ENCODE measurements around the gene USP6NL.
"Not testable (repeated sequence)": the region's sequence is repeated elsewhere in the genome, so short reads cannot be mapped to it uniquely, and the experiment has no call there.

Gene USP6NL

DNA sequence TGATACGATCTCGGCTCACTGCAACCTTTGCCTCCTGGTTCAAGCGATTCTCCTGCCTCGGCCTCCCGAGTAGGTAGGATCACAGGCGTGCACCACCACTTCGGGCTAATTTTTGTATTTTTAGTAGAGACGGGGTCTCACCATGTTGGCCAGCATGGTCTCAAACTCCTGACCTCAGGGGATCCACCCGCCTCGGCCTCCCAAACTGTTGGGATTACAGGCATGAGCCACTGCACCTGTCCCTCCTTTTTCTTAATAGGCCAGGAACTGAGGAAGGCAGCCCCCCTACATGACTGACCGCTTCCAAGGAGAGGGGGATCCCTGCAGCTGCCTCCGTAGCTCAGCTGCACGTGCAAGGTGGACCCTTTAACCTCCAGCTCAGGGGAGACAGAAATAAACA lies 175.0 kb downstream of the USP6NL start:
- not testable (repeated sequence) for H3K4me3 ChIP-seq (ENCODE audit: low read length); H3K9ac ChIP-seq (ENCODE audit: low read depth, low read length); H3K4me1 ChIP-seq (ENCODE audit: control insufficient read depth, insufficient read depth, low read length); H3K36me3 ChIP-seq (ENCODE audit: insufficient read depth, low read length); H3K9me3 ChIP-seq (replicated peaks; ENCODE audit: low read length); H3K4me2 ChIP-seq (ENCODE audit: low read length)
- H3K27me3 ChIP-seq (ENCODE audit: control insufficient read depth, insufficient read depth, low read length), result peaks cover 41% of the 10 kb centered on the region

DNA sequence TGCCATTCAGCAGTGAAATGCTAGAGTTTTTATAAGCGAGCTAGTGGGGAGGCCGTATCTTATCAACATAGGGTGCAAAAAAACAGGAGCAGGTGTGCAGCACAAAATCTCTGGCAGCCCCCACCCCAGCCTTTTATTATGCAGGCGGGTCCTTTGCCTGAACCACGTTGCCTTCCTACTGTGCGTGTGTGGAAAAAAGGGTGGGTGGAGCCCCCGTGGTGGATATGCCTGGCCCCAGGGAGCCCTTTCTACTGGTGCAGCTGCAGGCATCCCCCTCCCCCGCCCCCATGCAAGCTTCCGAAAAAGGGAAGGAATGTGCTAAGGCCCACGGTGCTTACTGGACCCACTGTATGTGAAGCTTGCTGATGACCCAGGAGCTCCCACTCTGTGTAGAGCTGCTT lies 175.9 kb downstream of the USP6NL start:
- Histone ChIP-seq H3K4me1 (ENCODE audit: control insufficient read depth, insufficient read depth, low read length) (no peaks in the 10 kb centered on the region), H3K27me3 (ENCODE audit: control insufficient read depth, insufficient read depth, low read length) (peaks cover 35% of the 10 kb centered on the region), H3K4me3 (ENCODE audit: low read length) (no peak overlapping the region), H3K9me3 (replicated peaks; ENCODE audit: low read length) (no peaks in the 10 kb centered on the region), H3K4me2 (ENCODE audit: low read length) (no peak overlapping the region), H3K36me3 (ENCODE audit: insufficient read depth, low read length) (no peaks in the 10 kb centered on the region), H3K9ac (ENCODE audit: low read depth, low read length) (no peak overlapping the region)

DNA sequence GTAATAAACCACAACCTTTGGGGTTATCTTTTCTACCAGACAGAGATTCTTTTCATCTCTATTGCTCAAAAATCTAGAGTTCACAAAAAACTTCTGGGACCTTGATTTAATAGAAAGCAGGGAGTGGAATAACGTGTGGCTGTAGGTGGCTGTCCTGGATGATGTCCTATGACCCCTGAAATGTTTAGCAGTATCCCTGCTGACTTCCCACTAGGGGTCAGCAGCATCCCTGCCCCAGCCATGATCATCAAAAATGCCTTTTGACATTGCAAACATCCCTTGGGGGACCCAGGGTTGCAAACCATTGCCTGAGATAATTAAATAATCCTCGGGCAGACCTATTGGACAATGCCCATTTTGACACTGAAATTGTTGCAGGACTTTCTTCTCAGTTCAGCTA lies 177.1 kb downstream of the USP6NL start:
- Histone ChIP-seq H3K36me3 (ENCODE audit: insufficient read depth, low read length) (no peaks in the 10 kb centered on the region), H3K4me1 (ENCODE audit: control insufficient read depth, insufficient read depth, low read length) (no peaks in the 10 kb centered on the region), H3K4me3 (ENCODE audit: low read length) (no peak overlapping the region), H3K4me2 (ENCODE audit: low read length) (no peak overlapping the region), H3K9ac (ENCODE audit: low read depth, low read length) (no peak overlapping the region), H3K27me3 (ENCODE audit: control insufficient read depth, insufficient read depth, low read length) (peaks cover 30% of the 10 kb centered on the region), H3K9me3 (replicated peaks; ENCODE audit: low read length) (no peaks in the 10 kb centered on the region)

DNA sequence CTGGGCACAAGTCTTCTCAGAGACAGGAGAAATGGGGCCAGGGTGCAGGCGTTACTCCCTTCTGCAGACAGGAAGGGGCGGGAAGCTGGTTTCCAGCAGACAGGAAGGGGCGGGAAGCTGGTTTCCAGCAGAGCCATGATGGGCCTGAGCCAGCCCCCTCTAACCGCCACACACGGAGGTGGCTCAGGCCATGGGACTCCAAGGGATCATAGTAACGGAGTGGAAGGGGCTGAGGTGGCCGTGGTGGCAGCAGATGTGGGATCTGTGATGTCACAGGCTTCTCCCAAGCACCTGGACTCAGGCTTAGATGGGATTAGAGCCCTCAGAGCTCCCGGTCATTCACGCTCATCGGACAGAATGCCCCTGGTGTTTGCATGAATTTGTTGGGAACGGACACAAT lies 177.8 kb downstream of the USP6NL start:
- Histone ChIP-seq H3K9me3 (replicated peaks; ENCODE audit: low read length) (no peaks in the 10 kb centered on the region), H3K4me2 (ENCODE audit: low read length) (no peak overlapping the region), H3K4me1 (ENCODE audit: control insufficient read depth, insufficient read depth, low read length) (no peaks in the 10 kb centered on the region), H3K27me3 (ENCODE audit: control insufficient read depth, insufficient read depth, low read length) (peaks cover 24% of the 10 kb centered on the region), H3K36me3 (ENCODE audit: insufficient read depth, low read length) (no peaks in the 10 kb centered on the region), H3K4me3 (ENCODE audit: low read length) (no peak overlapping the region), H3K9ac (ENCODE audit: low read depth, low read length) (no peak overlapping the region)

DNA sequence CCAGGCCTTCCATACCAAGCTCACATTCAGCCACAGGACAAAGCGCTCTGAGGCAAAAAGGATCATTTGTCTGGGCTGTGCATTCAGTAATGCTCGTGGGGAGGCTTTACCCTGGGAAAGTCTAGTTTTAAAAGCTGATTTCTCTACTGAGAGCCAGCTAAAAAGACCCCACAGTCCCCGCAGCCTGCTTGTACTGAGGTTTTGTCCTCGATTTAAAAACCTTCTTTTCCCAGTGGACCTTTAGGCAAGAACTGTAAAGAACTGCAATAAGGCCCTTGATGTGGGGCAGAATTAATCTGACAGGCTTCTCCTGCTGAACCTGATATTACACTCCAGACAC lies 180.3 kb downstream of the USP6NL start:
- Histone ChIP-seq H3K36me3 (ENCODE audit: insufficient read depth, low read length) (no peaks in the 10 kb centered on the region), H3K9me3 (replicated peaks; ENCODE audit: low read length) (no peaks in the 10 kb centered on the region), H3K4me1 (ENCODE audit: control insufficient read depth, insufficient read depth, low read length) (no peaks in the 10 kb centered on the region), H3K27me3 (ENCODE audit: control insufficient read depth, insufficient read depth, low read length) (peaks cover 9% of the 10 kb centered on the region), H3K9ac (ENCODE audit: low read depth, low read length) (no peak overlapping the region), H3K4me2 (ENCODE audit: low read length) (no peak overlapping the region), H3K4me3 (ENCODE audit: low read length) (no peak overlapping the region)

DNA sequence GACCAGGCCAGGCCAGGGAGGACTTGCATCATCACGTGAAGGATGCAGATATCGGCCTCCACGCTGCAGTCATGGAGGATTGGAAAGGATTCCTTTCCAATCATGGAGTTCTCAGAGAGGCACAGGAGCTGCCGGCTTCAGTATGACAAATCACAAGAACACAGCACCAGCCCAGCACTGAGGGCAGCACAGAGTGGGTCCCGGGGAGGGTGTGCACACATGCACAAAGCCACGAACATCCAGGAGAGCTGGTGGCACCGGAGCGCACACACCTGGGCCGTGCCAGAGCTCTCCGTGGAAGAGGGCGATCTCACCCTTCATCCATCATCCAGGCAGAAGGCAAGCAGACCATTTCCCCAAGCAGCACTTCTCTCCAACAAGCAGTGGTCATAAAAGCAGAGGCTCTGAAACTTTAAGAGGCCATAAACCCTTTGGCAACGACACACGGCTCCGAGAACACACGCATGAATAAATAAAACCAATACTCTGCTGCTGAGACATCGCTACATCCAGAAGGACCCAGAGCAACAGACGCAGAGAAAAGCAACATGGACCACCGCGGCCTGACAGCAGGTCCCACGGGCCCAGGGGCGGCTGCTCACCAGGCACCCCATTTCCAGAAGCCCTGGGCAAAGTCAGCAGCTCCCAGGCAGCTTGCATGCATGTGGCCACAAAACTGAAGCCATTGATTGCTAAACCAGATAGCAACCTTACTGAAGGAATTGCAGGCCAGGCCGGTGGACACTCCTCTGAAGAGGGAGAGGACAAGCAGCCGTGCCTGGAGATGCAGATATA lies 180.8 kb downstream of the USP6NL start:
- no peak overlapping the region for H3K4me3 ChIP-seq (ENCODE audit: low read length)
- no peak overlapping the region for H3K4me2 ChIP-seq (ENCODE audit: low read length)
- H3K9me3 ChIP-seq (replicated peaks; ENCODE audit: low read length), result no peaks in the 10 kb centered on the region
- no peaks in the 10 kb centered on the region for H3K36me3 ChIP-seq (ENCODE audit: insufficient read depth, low read length)
- no peak overlapping the region for H3K9ac ChIP-seq (ENCODE audit: low read depth, low read length)
- no peaks in the 10 kb centered on the region for H3K4me1 ChIP-seq (ENCODE audit: control insufficient read depth, insufficient read depth, low read length)
- peaks cover 7% of the 10 kb centered on the region for H3K27me3 ChIP-seq (ENCODE audit: control insufficient read depth, insufficient read depth, low read length)

DNA sequence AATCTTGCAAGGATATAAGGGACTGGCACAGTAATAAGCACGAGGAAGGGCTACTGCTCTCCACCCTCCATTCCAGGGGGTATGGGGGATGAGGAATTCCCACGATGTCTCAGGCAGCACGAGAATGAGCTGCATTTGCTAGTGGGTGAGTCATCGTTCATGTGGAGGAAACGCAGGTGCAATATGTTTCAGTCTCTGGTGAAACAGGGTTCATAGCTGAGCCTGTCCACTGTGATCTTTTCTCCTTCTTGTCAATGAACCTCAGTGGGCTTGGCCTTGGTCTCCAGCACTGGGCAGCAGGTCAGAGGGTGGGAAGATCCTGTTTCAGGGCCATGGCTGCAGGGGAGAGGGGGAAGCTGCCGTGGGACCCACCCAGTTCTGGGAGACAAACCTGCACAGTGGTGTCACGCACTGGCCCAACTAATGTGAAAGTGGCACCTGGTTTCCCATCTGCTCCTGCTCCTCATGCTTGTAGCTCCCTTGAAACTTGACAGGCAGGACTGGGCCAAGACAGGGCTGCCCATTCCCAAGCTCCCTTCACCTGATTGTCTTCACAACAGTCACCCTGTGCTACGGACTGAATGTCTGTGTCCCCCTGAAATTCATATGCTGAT lies 181.9 kb downstream of the USP6NL start:
- no peaks in the 10 kb centered on the region for H3K4me1 ChIP-seq (ENCODE audit: control insufficient read depth, insufficient read depth, low read length)
- H3K4me3 ChIP-seq (ENCODE audit: low read length), result no peak overlapping the region
- no peaks in the 10 kb centered on the region for H3K36me3 ChIP-seq (ENCODE audit: insufficient read depth, low read length)
- no peak overlapping the region for H3K4me2 ChIP-seq (ENCODE audit: low read length)
- H3K9me3 ChIP-seq (replicated peaks; ENCODE audit: low read length), result no peaks in the 10 kb centered on the region
- H3K9ac ChIP-seq (ENCODE audit: low read depth, low read length), result no peak overlapping the region
- no peaks in the 10 kb centered on the region for H3K27me3 ChIP-seq (ENCODE audit: control insufficient read depth, insufficient read depth, low read length)

DNA sequence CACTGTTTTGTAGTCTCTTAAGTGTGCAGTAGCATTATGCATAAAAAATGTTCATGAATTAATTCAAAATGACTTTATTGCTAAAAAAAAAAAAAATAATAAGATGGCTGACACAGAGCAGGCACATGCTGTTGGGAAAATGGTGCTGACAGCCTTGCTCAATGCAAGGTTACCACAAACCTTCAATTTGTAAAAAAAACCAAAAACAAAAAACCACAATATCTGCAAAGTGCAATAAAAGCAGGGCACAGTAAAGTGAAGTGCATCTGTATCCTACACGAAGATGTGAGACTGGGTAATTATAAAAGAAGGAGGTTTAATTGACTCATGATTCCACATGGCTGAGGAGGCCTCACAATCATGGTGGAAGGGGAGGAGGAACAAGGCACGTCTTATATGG lies 185.8 kb downstream of the USP6NL start:
- no peaks in the 10 kb centered on the region for H3K4me1 ChIP-seq (ENCODE audit: control insufficient read depth, insufficient read depth, low read length)
- H3K27me3 ChIP-seq (ENCODE audit: control insufficient read depth, insufficient read depth, low read length), result peaks cover 1% of the 10 kb centered on the region
- no peak overlapping the region for H3K4me2 ChIP-seq (ENCODE audit: low read length)
- no peaks in the 10 kb centered on the region for H3K36me3 ChIP-seq (ENCODE audit: insufficient read depth, low read length)
- no peak overlapping the region for H3K9ac ChIP-seq (ENCODE audit: low read depth, low read length)
- no peak overlapping the region for H3K4me3 ChIP-seq (ENCODE audit: low read length)
- H3K9me3 ChIP-seq (replicated peaks; ENCODE audit: low read length), result no peaks in the 10 kb centered on the region

DNA sequence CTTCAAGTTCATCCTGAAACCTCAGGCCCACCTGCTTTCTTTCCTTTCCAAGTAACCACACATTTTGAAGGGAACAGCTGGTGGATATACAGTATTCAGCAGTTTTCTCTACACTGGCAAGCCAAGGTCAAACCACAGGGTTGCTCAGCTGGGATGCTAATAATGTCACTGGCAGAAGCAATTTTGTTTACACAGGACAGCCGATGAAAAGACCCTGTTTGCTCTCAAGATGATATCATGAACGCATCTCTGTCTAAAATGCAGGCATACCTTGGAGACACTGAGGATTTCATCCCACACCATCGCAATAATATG lies 186.2 kb downstream of the USP6NL start:
- Histone ChIP-seq H3K4me1 (ENCODE audit: control insufficient read depth, insufficient read depth, low read length) (no peaks in the 10 kb centered on the region), H3K4me2 (ENCODE audit: low read length) (no peak overlapping the region), H3K9ac (ENCODE audit: low read depth, low read length) (no peak overlapping the region), H3K27me3 (ENCODE audit: control insufficient read depth, insufficient read depth, low read length) (peaks cover 3% of the 10 kb centered on the region), H3K36me3 (ENCODE audit: insufficient read depth, low read length) (no peaks in the 10 kb centered on the region), H3K9me3 (replicated peaks; ENCODE audit: low read length) (no peaks in the 10 kb centered on the region), H3K4me3 (ENCODE audit: low read length) (no peak overlapping the region)

DNA sequence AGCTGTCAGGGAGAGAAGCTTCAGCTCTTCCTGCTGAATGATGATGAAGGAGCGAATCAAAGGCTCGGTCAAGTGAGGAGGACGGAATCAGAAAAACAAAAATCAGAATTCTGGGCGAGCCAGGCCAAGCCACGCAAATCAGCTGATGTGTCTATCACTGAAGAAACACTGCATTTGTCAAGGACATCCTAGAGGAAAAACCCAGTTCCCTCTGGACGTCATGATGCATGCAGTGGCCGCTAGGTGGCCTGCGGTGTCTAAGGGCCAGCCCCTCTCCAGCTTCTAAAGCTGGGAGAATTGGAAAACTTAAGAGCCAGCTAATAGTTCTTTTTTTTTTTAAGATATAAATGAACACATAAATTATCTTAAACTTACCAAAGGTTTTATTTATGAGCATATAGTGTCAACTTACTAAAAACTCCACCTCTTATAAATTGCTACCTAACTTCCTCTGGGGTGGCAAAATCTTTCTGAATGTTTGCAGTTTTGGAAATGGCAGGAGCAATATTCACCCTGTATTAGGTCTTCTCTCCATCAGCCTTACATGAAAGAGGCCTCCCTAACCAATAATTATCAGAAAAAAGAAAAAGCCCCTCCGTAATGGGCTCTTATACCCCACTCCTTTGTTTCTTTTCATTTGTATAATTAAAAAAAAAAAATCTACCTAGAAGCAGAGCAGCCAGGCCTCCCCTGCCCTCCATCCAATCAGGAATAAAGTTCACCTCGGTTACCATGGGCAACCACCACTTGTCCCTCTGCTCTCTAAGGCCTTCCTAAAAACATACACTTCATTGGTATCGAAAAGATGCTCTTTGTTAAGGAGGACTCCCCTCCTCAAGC lies 186.8 kb downstream of the USP6NL start:
- H3K9ac ChIP-seq (ENCODE audit: low read depth, low read length), result no peak overlapping the region
- no peaks in the 10 kb centered on the region for H3K4me1 ChIP-seq (ENCODE audit: control insufficient read depth, insufficient read depth, low read length)
- no peaks in the 10 kb centered on the region for H3K9me3 ChIP-seq (replicated peaks; ENCODE audit: low read length)
- H3K4me2 ChIP-seq (ENCODE audit: low read length), result no peak overlapping the region
- H3K36me3 ChIP-seq (ENCODE audit: insufficient read depth, low read length), result no peaks in the 10 kb centered on the region
- H3K27me3 ChIP-seq (ENCODE audit: control insufficient read depth, insufficient read depth, low read length), result peaks cover 3% of the 10 kb centered on the region
- no peak overlapping the region for H3K4me3 ChIP-seq (ENCODE audit: low read length)

DNA sequence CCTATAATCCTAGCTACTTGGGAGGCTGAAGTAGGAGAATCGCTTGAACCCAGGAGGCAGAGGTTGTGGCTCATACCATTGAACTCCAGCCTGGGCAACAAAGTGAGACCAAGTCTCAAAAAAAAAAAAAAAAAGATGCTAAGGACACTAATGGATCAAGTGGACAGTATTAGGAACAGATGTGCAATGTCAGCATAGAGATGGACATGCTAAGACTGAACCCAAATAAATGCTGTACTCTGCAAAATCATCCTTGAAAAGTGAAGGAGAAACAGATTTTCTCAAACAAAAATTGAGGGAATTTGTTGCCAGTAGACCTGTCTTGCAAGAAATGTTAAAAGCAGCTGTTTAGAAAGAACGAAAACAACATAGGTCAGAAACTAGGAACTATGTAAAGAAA lies 194.5 kb downstream of the USP6NL start:
- Histone ChIP-seq H3K4me2 (ENCODE audit: low read length) (no peak overlapping the region), H3K36me3 (ENCODE audit: insufficient read depth, low read length) (no peaks in the 10 kb centered on the region), H3K4me3 (ENCODE audit: low read length) (no peak overlapping the region), H3K9me3 (replicated peaks; ENCODE audit: low read length) (no peaks in the 10 kb centered on the region), H3K27me3 (ENCODE audit: control insufficient read depth, insufficient read depth, low read length) (peaks cover 26% of the 10 kb centered on the region), H3K4me1 (ENCODE audit: control insufficient read depth, insufficient read depth, low read length) (no peaks in the 10 kb centered on the region), H3K9ac (ENCODE audit: low read depth, low read length) (no peak overlapping the region)
